Frontal cortex (tissue), 4 donors: ENCODE results near the gene A1BG. TPM values are rescaled to one million over a fixed set of nuclear protein-coding genes. Genes with fewer than 3 reads are reported as not detected.
"Not testable (repeated sequence)": the region's sequence is repeated elsewhere in the genome, so short reads cannot be mapped to it uniquely, and the experiment has no call there.

Experiments used
- DNase-seq, 2 donors: peaks; one replicate each; pipeline ENCODE4 v3.0.0; 2012; ENCODE audit warnings: low spot score in 2 of 2
- FAIRE-seq: peaks from 2 replicates; lab custom pipeline; 2012; peaks lifted over from hg19 to GRCh38; lab: Jason Lieb, UNC
- total RNA-seq: library from RNA; depleted of rRNA; stranded (reverse); fragments of >200 nt; gene quantifications from one replicate; pipeline ENCODE4 v1.2.3, GENCODE V29; 2014
- donor health status: control.
- donor health status: control.
- donor health status: control.

A1BG gene
- total RNA-seq, 1 donor from 2014 or later, result 0.41 TPM

DNA sequence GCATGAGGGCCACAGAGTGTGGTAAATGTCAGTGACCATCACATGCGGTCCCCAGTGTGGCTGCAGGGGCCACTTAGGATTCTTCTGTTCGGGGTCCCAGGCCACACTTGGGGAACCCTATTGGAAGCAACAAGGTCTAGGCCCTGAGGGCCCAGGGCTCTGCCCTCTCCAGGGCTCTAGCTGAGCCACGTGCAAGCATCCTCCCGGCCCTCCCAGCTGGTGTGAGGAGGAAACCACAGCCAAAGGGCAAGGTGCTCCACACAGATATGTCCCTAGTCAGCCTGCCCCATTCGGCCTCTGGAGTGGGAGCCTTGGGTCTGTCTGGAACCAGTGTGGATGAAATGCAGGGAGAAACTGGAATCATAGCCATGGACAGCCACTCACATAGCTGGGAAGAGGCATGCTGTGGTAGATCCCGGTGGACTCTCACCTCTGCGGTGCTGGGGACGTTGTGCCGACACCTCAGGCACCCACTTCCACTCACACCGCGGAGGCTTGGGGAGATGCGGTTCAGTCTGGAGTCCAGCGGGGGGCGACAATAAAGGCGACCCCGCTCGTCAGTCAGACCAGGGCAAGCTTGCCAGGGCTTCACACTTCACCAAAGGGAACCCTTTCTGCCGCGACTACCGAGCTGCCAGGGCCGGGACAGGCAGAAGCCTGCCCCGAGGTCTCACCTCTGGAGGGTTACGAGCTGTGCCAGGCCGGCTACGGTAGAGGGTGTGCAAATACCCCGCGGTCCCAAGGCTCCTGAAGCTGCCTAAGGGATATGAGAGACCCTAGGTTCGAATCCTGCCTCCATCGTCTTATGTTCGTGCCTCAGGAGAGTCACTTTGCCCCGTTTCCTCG lies 13.5 kb upstream of the A1BG start:
- DNase-seq (no peak), FAIRE-seq (no peak)

- DNase-seq (no peak), FAIRE-seq (no peak)
Observed at GRCh38 chr19:58364146-58364545, 10.9 kb upstream of the A1BG start.

DNA sequence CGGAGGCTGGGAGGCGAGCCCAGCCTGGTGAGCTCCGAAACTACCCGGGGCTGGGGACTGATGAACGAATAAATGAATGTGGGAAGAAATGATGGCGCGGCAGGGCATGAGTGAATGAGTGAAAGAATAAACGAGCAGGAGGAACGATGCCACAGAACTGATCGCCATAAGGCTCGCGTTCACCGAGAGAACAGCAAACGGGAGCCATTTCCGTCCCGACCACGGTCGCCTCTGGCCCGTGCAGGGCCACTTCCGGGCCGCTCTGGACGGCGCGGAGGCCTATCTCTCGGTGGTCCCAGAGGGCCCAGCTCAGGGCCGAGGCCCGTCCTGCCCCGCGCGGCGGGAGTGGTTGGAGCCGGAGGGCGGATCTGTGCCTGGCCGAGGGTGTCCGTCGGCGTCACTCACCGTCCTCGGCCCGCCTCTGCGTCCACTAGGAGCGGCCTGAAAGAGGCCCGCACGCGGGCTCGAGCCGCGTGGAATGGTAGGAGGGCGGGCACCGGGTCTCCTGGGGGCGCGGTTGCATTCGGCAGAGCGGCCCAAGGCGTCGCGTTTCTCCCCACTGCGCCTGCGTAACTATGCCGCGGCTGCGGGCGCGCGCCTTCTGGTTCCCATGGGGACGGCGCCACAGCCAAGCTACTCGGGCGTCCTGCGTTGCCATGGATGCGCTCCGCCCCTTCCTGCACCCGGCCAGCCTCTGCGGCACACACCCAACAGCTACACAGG lies 9.1 kb upstream of the A1BG start, which contains the start of gene ZNF497:
Gene ZNF497 (minus strand): TSS at position 480 of the 723 bp plus-strand sequence. CDS start 5,116 bp downstream, outside the sequence.
- DNase-seq (peak; percentile 100), FAIRE-seq (no peak)

GRCh38 chr19:58361900-58362271 lies 8.6 kb upstream of the A1BG start:
- FAIRE-seq (no peak), DNase-seq (peak in 1 of 2 donors; percentile 71)

GRCh38 chr19:58357481-58358145 lies 4.3 kb upstream of the A1BG start:
- DNase-seq (no peak), FAIRE-seq (no peak)

- no peak for FAIRE-seq
Observed at GRCh38 chr19:58356766-58357480, 3.6 kb upstream of the A1BG start.

GRCh38 chr19:58355908-58356765 lies 2.8 kb upstream of the A1BG start:
- DNase-seq (no peak), FAIRE-seq (no peak)

More at GRCh38 chr19:58356766-58357480, 3.6 kb upstream of the A1BG start:
- no peak for DNase-seq

DNA sequence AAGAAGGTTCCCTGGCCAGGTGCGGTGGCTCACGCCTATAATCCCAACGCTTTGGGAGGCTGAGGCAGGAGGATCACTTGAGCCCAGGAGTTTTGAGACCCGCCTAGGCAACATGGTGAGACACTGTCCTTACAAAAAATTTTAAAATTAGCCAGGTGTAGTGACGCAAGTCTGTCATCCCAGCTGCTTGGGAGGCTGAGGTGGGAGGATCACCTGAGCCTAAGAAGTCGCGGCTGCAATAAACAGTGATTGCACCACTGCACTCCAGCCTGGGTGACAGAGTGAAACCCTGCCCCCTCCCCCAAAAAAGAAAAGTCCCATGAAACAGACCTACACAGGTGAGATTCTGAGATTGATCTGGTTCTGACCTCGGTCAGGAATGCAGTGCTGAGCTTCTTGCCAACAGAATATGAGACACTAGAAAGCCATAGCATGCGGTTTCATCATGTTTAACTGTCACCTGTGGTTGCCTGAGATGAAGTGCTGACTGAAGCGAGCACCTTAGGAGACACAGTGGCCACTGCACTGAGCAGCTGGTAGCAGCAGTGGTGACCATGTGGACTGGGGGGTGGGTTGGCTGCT lies 2.0 kb upstream of the A1BG start:
- FAIRE-seq, result no peak
- no peak for DNase-seq

DNA sequence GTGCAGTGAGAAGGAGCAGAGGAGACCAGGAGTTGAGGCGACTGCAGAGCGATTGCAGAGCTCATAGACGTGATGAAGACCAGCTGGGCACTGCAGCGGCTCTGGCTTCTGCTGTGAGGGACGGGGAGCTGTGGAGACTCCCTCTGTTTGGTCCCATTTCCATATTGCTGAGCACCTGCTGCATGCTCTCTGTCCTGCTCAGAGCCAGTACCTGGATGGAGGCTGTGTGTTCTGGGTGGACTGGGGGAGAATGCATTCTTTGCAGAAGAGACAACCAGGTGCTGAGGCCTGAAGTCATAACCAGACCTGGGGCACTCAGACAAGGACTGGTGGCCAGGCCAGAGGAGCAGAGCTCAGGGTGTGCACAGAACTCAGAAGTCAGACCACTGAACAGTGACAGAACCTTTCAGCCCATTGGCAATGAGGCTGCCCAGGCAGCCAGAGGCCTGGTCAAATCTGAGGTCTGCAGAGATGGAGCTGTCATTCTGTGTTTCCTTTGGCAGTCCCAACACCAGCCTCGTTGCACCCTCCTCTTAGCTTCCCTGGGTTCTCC lies 1.3 kb upstream of the A1BG start:
- DNase-seq (no peak), FAIRE-seq (no peak)

- no peak for FAIRE-seq
- no peak for DNase-seq
Observed at GRCh38 chr19:58353717-58354477, 605 bp upstream of the A1BG start.

DNA sequence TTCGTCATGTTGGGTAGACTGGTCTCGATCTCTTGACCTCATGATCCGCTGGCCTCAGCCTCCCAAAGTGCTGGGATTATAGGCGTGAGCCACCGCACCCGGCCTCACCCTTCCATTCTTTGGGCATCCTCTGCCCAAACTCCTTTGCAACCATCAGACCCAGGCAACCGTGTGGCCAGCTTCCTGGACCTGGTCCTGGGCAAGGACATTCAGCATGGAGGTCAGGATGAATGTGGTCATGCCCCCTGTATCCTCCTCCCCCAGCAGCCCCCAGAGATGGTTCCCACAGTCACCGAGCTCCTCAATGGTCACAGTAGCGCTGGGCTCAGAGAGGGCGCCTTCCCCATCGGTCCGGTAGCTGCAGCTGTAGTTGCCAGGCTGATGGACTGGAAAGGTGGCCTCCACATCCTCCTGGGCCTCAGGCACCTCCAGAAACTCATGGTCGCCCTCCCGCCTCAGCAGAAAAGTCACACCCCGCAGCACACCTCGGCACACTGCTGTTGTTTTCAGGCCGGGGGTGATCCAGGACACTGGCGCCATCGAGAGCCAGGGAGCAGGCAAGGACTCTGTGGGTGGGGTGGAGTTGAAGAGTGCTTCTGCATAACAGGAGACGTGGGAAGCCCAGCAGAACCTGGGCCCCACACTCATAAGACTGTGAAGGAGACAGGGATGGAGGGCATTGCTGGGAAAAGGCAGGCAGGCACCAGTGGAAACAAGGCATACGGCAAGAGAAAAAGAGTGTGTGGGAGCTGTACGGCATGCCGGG lies 1.1 kb downstream of the A1BG start:
- no peak for DNase-seq
- FAIRE-seq, result no peak

GRCh38 chr19:58351558-58351878 lies 1.8 kb downstream of the A1BG start:
- no peak for FAIRE-seq
- no peak for DNase-seq

- DNase-seq, result no peak
- FAIRE-seq, result no peak
Observed at GRCh38 chr19:58350871-58351557, 2.3 kb downstream of the A1BG start.

DNA sequence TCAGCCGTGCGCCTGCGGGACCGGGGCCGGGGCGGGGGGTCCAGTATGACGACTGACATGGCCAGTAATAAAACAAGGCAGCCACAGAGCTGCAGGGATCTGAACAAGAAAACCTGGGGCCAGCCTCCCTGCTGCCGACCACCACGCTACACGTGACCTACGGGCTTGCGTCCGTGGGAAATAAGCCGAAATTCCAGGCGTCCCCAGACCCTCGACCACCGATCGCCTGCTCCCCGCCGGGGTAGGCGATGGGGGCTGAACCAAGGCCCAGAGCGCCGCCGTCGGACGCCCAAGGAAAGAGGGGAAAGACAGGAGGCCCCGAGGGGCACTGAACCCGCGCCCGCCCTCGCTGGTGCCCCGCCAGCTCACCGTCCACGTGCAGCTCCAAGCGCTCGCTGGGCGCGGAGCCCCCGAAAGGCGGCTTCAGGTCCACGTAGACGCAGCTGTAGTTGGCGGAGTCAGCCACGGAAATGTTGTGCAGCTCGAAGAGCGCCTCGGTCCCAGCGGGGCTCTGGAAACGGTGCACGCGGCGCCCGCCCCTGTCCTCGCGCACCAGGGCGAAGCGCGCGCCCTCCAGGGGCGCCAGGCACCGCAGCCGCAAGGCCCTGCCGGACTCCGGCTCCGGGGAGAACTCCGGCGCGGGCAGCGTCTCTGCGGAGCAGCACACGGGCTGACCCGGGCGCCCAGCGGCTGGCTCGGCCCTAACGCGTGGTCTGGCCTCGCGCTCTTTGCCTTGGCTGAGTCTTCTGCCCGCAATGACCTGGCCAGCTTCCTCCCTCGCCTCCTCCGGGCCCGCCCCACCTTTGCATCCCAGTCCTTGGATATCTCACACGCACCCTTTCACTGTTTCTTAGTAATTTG lies 3.1 kb downstream of the A1BG start:
- no peak for DNase-seq

GRCh38 chr19:58349590-58349989 lies 3.7 kb downstream of the A1BG start:
- DNase-seq (no peak), FAIRE-seq (no peak)

More for the DNA sequence above, 3.1 kb downstream of the A1BG start:
- FAIRE-seq, result no peak

DNA sequence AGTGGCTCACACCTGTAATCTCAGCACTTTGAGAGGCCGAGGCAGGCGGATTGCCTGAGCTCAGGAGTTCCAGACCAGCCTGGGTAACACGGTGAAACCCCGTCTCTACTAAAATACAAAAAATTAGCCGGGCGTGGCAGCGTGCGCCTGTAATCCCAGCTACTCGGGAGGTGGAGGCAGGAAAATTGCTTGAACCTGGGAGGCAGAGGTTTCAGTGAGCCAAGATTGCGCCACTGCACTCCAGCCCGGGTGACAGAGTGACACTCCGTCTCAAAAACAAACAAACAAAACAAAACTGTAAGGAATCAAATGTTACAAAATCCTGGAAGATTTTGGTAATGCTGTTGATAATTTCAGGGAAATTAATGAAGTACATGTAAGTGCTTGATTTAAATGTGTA lies 5.2 kb downstream of the A1BG start:
- FAIRE-seq, DNase-seq: not testable (repeated sequence)
